ENCODE data around the gene SERPINC1.
"Not testable (repeated sequence)": the region's sequence is repeated elsewhere in the genome, so short reads cannot be mapped to it uniquely, and the experiment has no call there.

Gene SERPINC1

DNA sequence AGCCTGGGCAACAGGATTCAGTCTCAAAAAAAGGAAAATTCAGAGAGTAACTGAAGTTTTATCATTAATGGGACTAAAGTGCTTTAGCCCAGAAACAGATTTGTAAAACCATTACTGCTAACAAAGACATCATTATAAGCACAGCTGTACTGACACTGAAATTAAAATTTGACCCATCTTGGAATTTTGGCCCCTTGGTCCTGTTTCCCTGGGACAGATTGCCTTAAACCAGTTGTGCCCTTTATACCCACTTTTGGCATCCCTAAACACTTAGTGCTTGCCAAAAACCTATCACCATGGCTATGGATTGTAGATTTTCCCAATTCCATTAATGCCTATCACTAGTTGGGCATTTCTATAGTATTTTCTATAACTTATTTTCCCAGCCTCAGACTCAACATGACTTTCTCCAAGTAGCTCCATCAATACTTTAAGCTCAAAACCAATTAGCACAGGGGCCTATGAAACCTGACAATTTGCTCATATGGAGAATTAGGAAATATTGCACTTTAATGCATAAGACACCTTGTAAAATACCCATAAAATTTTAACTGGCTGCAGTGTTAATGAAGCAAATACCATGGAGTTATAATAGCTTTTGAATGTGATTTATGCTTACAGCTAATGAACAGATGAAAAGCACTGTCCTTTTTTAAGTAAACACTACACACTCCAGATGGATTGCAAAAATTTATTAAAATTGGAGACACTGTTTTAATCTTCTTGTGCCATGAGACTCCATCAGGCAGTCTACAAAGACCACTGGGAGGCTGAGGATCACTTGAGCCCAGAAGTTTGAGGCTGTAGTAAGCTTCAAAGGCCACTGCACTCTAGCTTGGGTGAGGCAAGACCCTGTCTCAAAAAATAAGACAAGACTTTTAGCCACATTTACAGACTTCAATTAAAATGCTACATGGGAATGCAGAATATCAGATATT is 53.6 kb downstream of the SERPINC1 start:
- DNase-seq (ENCODE audit: low read depth) = no peak
- TF ChIP-seq, protein P1, sequence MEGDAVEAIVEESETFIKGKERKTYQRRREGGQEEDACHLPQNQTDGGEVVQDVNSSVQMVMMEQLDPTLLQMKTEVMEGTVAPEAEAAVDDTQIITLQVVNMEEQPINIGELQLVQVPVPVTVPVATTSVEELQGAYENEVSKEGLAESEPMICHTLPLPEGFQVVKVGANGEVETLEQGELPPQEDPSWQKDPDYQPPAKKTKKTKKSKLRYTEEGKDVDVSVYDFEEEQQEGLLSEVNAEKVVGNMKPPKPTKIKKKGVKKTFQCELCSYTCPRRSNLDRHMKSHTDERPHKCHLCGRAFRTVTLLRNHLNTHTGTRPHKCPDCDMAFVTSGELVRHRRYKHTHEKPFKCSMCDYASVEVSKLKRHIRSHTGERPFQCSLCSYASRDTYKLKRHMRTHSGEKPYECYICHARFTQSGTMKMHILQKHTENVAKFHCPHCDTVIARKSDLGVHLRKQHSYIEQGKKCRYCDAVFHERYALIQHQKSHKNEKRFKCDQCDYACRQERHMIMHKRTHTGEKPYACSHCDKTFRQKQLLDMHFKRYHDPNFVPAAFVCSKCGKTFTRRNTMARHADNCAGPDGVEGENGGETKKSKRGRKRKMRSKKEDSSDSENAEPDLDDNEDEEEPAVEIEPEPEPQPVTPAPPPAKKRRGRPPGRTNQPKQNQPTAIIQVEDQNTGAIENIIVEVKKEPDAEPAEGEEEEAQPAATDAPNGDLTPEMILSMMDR (IDR thresholded peaks at IDR 0.05; ENCODE audit: low read depth, low read length, missing control alignments) = no peak
- no peak overlapping the region; the same call in 1 of the 2 replicates for H3K4me3 ChIP-seq (ENCODE audit: low read depth, low read length)

DNA sequence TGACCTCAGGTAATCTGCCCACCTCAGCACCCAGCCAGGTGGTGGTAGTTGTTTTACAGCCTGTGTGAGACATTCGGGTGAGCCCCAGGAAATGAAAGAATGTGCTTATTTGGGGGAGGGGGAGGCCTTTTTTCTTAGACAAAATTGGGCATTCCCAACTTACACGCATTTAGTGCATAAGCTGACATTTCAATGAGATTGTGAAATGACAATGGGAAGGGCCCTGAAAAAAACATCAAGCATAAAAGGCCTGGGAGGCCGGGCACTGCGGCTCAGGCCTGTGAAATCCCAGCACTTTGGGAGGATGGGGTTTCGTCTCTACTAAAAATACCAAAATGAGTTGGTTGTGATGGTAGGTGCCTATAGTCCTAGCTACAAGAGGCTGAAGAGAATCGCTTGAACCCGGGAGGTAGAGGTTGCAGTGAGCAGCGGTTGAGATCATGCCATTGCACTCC is 54.3 kb downstream of the SERPINC1 start:
- TF ChIP-seq, protein P1 (IDR thresholded peaks at IDR 0.05; ENCODE audit: low read depth, low read length, missing control alignments) = no peak
- H3K4me3 ChIP-seq (ENCODE audit: low read depth, low read length) = no peak overlapping the region
- no peak for DNase-seq (ENCODE audit: low read depth)

GRCh38 chr1:173862146-173862768 is 54.9 kb downstream of the SERPINC1 start:
- DNase-seq (ENCODE audit: low read depth); H3K4me3 ChIP-seq (ENCODE audit: low read depth, low read length): not testable (repeated sequence)

DNA sequence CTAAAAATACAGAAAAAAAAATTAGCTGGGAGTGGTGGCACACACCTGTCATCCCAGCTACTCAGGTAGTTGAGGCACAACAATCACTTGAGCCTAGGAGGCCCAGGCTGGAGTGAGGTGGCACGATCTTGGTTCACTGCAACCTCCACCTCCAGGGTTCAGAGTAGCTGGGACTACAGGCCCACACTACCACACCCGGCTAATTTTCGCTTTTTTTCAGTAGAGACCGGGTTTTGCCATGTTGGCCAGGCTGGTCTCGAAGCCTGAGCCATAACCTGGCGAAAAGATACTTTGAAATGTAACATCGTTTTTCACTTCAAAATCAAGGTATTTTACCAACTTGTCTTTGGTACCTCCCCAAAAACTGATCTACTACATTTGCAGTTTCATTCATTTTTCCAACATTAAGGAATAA is 55.4 kb downstream of the SERPINC1 start:
- H3K4me3 ChIP-seq (ENCODE audit: low read depth, low read length) = no peak overlapping the region
- TF ChIP-seq, protein P1 (IDR thresholded peaks at IDR 0.05; ENCODE audit: low read depth, low read length, missing control alignments) = no peak
- DNase-seq (ENCODE audit: low read depth) = no peak

GRCh38 chr1:173860065-173860464 is 57.1 kb downstream of the SERPINC1 start:
- no peak overlapping the region for H3K4me3 ChIP-seq (ENCODE audit: low read depth, low read length)
- TF ChIP-seq, protein P1 (IDR thresholded peaks at IDR 0.05; ENCODE audit: low read depth, low read length, missing control alignments) = no peak
- no peak for DNase-seq (ENCODE audit: low read depth)

- H3K4me3 ChIP-seq (ENCODE audit: low read depth, low read length); DNase-seq (ENCODE audit: low read depth): not testable (repeated sequence)
Observed at GRCh38 chr1:173859547-173859946, 57.6 kb downstream of the SERPINC1 start.

GRCh38 chr1:173857363-173857917 is 59.7 kb downstream of the SERPINC1 start:
- no peak overlapping the region for H3K4me3 ChIP-seq (ENCODE audit: low read depth, low read length)
- DNase-seq (ENCODE audit: low read depth) = no peak
- TF ChIP-seq, protein P1 (IDR thresholded peaks at IDR 0.05; ENCODE audit: low read depth, low read length, missing control alignments) = no peak
